HG02981 (cell line): ENCODE measurements around the gene PARM1.

Experiments used
- ATAC-seq: cut with Tn5 transposase; IDR thresholded peaks from one replicate; pipeline ENCODE4 v1.9.1; 2021; ENCODE audit warnings: mild to moderate bottlenecking, moderate library complexity; ENCODE audit not compliant: unreplicated experiment

Gene PARM1

GRCh38 chr4:74942251-74942917 lies 9.5 kb downstream of the PARM1 start:
- ATAC-seq: no peak

GRCh38 chr4:74942918-74943253 lies 10.0 kb downstream of the PARM1 start:
- ATAC-seq: no peak

- peak; percentile 44 for ATAC-seq
Measured at GRCh38 chr4:74944354-74944793, 11.5 kb downstream of the PARM1 start.

DNA sequence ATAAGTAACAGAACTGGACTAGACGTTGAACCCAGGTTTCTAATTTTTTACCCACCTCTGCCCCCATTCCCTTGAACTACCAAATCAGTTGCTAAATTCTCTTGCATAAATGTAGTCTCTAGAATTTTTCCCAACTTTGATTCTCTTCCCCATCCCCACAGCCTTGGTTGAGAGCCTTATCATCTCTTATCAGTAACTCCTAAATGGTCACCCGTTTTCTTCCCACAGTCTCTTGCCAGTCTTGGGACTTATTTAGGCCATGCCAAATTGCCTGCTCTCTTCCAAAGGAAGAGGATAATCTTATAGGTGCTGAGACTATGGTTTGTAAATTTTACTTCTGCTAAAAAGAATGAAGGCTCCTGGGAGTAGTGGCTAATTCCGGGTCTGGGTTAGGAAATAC lies 13.3 kb downstream of the PARM1 start:
- ATAC-seq: no peak

DNA sequence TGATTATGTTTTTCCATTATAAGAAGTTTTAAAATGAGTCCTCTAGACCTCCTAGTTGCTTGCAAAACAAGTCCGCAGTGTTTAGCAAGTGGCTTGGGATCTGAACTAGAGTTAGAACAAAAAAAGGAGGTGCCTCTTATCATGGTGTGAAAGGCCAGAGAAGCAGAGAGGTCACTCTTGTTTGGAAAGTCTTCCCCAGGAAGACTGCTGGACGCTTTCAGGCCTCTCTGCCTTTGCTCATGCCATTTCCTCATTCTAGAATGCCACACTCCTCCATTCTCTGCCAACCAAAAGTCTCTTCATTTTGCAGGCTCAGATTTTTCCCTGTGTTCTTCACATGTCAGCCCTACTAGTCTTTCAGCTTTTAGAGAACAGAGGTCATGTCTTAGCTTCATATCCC lies 14.9 kb downstream of the PARM1 start:
- no peak for ATAC-seq

GRCh38 chr4:74948236-74948635 lies 15.3 kb downstream of the PARM1 start:
- no peak for ATAC-seq

GRCh38 chr4:74950200-74950599 lies 17.3 kb downstream of the PARM1 start:
- no peak for ATAC-seq

GRCh38 chr4:74950882-74951281 lies 18.0 kb downstream of the PARM1 start:
- no peak for ATAC-seq

- no peak for ATAC-seq
Measured at GRCh38 chr4:74953647-74954046, 20.7 kb downstream of the PARM1 start.

DNA sequence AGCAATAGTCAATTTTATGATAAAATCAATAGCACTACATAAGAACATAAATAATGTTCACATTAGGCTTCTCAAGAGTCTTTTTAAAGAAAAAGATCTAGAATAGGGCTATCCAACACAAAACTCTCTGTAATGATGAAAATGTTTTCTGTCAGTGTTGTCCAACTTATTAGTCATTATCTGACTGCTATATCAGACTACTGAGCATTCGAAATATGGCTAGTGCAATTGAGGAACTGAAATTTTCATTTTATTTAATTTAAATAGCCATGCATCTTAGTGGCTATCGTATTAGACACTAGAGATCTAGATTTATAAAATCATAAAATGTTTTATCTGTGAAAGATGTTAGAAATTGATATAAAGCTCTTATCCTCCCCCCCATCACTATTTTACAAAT lies 26.0 kb downstream of the PARM1 start:
- no peak for ATAC-seq

- no peak for ATAC-seq
Measured at GRCh38 chr4:74961230-74961629, 28.3 kb downstream of the PARM1 start.

DNA sequence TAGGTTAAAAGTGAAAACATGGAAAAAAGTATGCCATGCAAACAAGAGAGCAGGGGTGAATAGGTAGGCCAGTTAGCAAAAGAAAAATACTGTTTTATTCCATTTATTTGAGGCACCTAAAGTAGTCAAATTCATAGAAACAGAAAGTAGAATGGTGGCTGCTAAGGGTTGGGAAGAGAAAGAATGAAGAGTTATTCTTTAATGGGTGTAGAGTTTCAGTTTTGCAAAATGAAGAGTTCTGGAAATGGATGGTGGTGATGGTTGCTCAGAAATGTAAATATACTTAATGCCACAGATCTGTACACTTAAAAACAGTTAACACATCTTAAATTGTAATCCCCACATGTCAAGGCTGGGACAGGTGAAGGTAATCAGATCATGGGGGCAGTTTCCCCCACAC lies 29.7 kb downstream of the PARM1 start:
- ATAC-seq: peak; percentile 73

GRCh38 chr4:74964311-74964710 lies 31.4 kb downstream of the PARM1 start:
- no peak for ATAC-seq

DNA sequence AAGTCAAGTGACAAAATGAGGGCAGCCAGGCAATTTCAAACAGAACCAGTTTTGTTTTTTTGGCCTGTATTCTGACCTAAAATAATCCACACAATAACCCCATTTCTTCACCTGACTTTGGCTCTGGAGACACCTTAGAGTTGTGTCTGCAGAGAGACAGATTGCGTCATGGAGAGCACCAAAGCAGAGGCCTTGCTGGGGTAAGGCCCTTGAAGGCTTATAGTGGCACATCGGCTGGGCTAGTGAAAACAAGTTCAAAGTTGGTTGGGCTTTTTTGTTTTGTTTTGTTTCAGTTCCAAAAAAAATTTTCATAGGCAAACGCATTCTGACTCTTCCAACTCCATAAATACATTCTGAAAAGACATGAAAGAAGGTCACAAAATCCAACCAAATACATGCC lies 34.4 kb downstream of the PARM1 start:
- ATAC-seq: no peak

- ATAC-seq: peak; percentile 65
Measured at GRCh38 chr4:74968456-74969164, 35.7 kb downstream of the PARM1 start.

- no peak for ATAC-seq
Measured at GRCh38 chr4:74969507-74970474, 36.9 kb downstream of the PARM1 start.

DNA sequence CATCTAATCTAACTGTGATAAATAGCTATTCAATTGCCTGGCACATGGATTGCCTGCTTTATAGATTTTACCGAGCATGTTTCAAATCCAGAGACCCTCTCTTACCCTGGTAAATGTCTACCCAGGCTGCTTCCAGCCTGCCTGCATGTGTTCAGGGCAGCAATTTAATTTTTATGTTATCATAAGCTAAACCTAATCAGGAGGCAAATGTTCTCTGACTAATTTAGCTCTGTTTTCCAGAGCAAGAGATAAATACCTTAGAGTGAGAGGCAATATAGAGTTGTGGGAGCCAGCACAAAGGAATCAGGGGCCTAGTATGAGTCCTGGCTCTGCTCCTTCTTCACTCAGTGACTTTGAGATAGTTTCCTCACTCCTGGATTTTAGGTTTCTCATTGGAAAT lies 37.7 kb downstream of the PARM1 start:
- ATAC-seq: no peak

GRCh38 chr4:74971862-74972261 lies 38.9 kb downstream of the PARM1 start:
- ATAC-seq: no peak

GRCh38 chr4:74975082-74975481 lies 42.2 kb downstream of the PARM1 start:
- ATAC-seq: no peak

DNA sequence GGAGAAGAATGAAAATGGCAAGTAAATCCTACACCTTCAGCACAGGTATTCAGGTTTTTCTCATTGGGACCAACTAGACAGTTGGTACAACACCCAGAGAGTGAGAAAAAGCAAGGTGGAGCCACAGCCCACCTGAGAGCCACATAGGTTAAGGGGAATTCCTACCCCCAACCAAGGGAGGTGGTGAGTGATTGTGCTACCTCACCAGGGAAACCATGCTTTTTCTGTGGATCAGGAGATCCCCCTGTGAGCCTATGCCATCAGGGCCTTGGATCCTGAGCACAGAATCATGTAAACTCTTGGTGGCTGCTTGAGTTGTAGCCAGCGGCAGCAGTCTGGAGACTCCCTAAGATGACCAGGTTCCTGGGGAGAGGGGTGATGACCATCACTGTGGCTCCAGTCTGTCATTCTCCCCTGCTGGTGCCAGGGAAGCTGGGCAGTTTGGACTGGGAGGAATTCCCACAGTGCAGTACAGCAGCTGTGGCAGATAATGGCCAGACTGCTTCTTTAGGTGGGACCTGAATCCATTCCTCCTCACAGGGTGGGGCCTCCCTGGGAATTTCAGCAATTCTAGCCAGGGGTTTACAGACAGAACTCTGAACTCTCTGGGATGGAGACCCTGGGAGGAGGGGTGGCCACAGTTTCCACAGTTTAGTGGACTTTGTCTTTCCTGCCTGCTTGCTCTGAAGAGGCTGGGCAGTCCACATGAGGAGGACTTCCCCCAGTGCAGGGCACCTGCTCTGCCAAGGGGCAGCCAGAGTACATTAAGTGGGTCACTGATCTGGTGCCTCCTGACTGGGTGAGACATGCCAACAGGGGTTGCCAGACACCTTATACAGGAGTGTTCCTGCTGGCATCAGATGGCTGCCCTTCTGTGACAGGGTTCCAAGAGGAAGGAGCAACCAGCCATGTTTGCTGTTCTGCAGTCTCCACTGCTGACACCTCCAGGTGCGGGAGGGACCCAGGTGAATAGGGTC lies 43.2 kb downstream of the PARM1 start:
- ATAC-seq: no peak
